CD4-positive, CD25-positive, alpha-beta regulatory T cell (primary cell): ENCODE results near the gene ANKRD34A. TPM values are rescaled to one million over a fixed set of nuclear protein-coding genes. Genes with fewer than 3 reads are reported as not detected.
A peak's percentile ranks its signal among the peaks of the same experiment; 100 is the strongest.

ENCODE experiments used
- ATAC-seq, 2 donors: fragments of 150-1000 bp; cut with Tn5 transposase; one replicate each; pipeline ENCODE4 v1.10.0; 2021; ENCODE audit warnings: low read depth in 2 of 2, moderate number of reproducible peaks in 2 of 2, moderate library complexity in 1 of 2
- DNase-seq, 3 donors: peaks; one replicate each; pipeline versions ENCODE4 v3.0.0 to v3.0.0-alpha.2; 2012 to 2022; ENCODE audit warnings: mixed read lengths in 1 of 3
- H3K27ac ChIP-seq: one replicate; pipeline ENCODE4 v1.7.0; 2013; ENCODE audit warnings: mild to moderate bottlenecking, low read length; ENCODE audit not compliant: insufficient read depth, poor library complexity, severe bottlenecking
- H3K27me3 ChIP-seq: one replicate; pipeline ENCODE4 v1.7.0; 2013; ENCODE audit warnings: low read length; ENCODE audit not compliant: control insufficient read depth, insufficient read depth
- H3K36me3 ChIP-seq: one replicate; pipeline ENCODE4 v1.7.0; 2013; ENCODE audit warnings: mild to moderate bottlenecking, low read length, moderate library complexity; ENCODE audit not compliant: control insufficient read depth, insufficient read depth
- H3K4me1 ChIP-seq: 2 replicates; pipeline ENCODE4 v1.7.0; 2013; ENCODE audit warnings: mild to moderate bottlenecking, low read length; ENCODE audit not compliant: insufficient read depth, control insufficient read depth, poor library complexity, severe bottlenecking
- H3K4me3 ChIP-seq: one replicate; pipeline ENCODE4 v1.7.0; 2013; ENCODE audit warnings: low read depth, mild to moderate bottlenecking, low read length, moderate library complexity
- H3K9me3 ChIP-seq, 2 experiments: 1 replicate in 1 of 2; 2 replicates in 1 of 2; pipeline ENCODE4 v1.7.0; 2013; ENCODE audit warnings: low read length in 2 of 2, mild to moderate bottlenecking in 1 of 2, moderate library complexity in 1 of 2; ENCODE audit not compliant: control insufficient read depth in 2 of 2
- H3K27ac Mint-ChIP-seq, 3 donors: one replicate each; pipeline ENCODE4 v1.8.0; 2020 to 2022; ENCODE audit warnings: mild to moderate bottlenecking in 3 of 3, mixed read lengths in 3 of 3, moderate library complexity in 2 of 3
- H3K27me3 Mint-ChIP-seq: one replicate; pipeline ENCODE4 v1.8.0; 2022; ENCODE audit warnings: mild to moderate bottlenecking, mixed read lengths
- H3K36me3 Mint-ChIP-seq: one replicate; pipeline ENCODE4 v1.8.0; 2020; ENCODE audit warnings: mixed read lengths
- H3K4me1 Mint-ChIP-seq, 4 donors: one replicate each; pipeline ENCODE4 v1.8.0; 2020 to 2022; ENCODE audit warnings: mixed read lengths in 4 of 4, mild to moderate bottlenecking in 1 of 4
- H3K4me3 Mint-ChIP-seq, 4 donors: one replicate each; pipeline ENCODE4 v1.8.0; 2020 to 2022; ENCODE audit warnings: mild to moderate bottlenecking in 4 of 4, mixed read lengths in 4 of 4, moderate library complexity in 3 of 4
- H3K9me3 Mint-ChIP-seq, 7 donors: one replicate each; pipeline ENCODE4 v1.8.0; 2020 to 2022; ENCODE audit warnings: mixed read lengths in 7 of 7, mild to moderate bottlenecking in 3 of 7, moderate library complexity in 2 of 7
- polyA plus RNA-seq, 4 donors: library from polyadenylated mRNA; unstranded; fragments of 300-500 nt; fragmentation: Illumina TruSeq; gene quantifications; one replicate each; pipeline ENCODE4 v1.2.3, GENCODE V29; 2021
- total RNA-seq: library from RNA; stranded (reverse); gene quantifications from one replicate; pipeline ENCODE4 v1.2.3, GENCODE V29; 2022

ANKRD34A gene
- total and polyA plus RNA-seq, 5 donors from 2014 or later, result 0.07 to 1.6 (median 0.35) TPM

GRCh38 chr1:145918992-145919939 is 45.1 kb downstream of the ANKRD34A start:
- H3K27me3 ChIP-seq, result no peaks in the 10 kb centered on the region
- Mint-ChIP-seq H3K4me1 (peaks cover 16 to 53% (median 42%) of the 10 kb centered on the region in 4 donors), H3K4me3 (peak overlapping the region; percentile 94 to 98 (median 96)), H3K27me3 (peaks cover 4% of the 10 kb centered on the region), H3K27ac (peak overlapping the region; percentile 94 to 98 (median 96)), H3K9me3 (peaks cover 0 to 2% (median 0%) of the 10 kb centered on the region in 7 donors), H3K36me3 (peaks cover 13% of the 10 kb centered on the region)
- peak overlapping the region; percentile 82 for H3K27ac ChIP-seq
- H3K4me3 ChIP-seq, result peak overlapping the region; percentile 89
- H3K36me3 ChIP-seq, result peaks cover 32% of the 10 kb centered on the region
- H3K4me1 ChIP-seq, result peaks cover 24% of the 10 kb centered on the region
- H3K9me3 ChIP-seq, result no peaks in the 10 kb centered on the region
- no peak for DNase-seq
- peak; percentile 4 for ATAC-seq

DNA sequence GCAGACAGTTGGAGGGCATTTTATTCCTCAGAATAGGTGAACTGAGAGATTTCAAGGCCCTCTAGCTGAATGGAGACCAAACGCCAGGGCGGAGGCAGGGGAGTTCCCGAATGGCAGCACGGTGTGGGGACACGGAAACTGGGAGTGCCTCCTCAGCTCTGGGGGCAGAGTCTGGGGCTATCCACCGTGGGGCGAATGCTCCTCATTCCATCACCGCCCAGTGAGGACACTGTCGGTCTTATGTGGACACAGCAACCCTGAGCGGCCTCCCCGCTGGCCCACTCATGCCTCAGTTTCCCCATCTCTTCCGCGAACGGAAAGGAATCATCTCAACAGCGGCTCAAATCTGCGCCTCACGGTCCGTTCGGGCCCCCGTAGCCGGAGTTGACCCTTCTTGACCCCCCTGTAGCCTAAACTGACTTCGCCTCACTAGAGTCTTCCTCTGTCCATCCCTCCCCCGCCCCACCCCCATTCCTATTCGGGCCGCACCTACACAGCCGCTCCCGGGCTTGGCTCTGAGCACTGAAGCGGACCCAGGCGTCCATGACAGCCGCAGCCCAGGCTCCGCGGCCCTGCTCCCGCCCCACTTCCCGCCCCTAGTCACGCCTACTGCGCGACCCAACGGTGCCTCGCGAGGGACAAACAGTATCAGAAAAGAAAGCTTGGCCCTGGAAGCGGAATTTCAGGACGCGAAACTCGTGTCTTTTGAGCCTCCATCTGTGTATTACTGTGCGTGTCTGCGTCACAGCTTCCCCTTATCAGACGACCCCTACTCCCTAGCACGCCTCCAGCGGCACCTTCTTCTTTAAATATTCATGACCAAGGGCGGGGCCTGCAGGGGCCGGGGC is 46.0 kb downstream of the ANKRD34A start, which contains the start of gene PEX11B:
Gene PEX11B, minus strand, starts transcription at position 574 of the 848 bp plus-strand sequence. Its CDS starts 29 bp downstream, at position 545.
- H3K27me3 Mint-ChIP-seq, result peaks cover 4% of the 10 kb centered on the region
- peak within 1 kb of the TSS; percentile 94 to 98 (median 96) for H3K27ac Mint-ChIP-seq

GRCh38 chr1:145917595-145917994 is 46.8 kb downstream of the ANKRD34A start:
- ATAC-seq (no peak), DNase-seq (no peak)
- Histone ChIP-seq H3K9me3 (no peaks in the 10 kb centered on the region), H3K27me3 (no peaks in the 10 kb centered on the region), H3K4me1 (peaks cover 24% of the 10 kb centered on the region), H3K36me3 (peaks cover 30% of the 10 kb centered on the region), H3K4me3 (peak overlapping the region; percentile 89), H3K27ac (peak overlapping the region; percentile 82)
- peaks cover 4% of the 10 kb centered on the region for H3K27me3 Mint-ChIP-seq
- H3K4me3 Mint-ChIP-seq, result peak overlapping the region; percentile 94 to 98 (median 96)
- peaks cover 26% of the 10 kb centered on the region for H3K36me3 Mint-ChIP-seq
- H3K9me3 Mint-ChIP-seq, result peaks cover 0 to 2% (median 0%) of the 10 kb centered on the region in 7 donors
- peaks cover 16 to 61% (median 41%) of the 10 kb centered on the region in 4 donors for H3K4me1 Mint-ChIP-seq
- peak overlapping the region; percentile 94 to 98 (median 96) for H3K27ac Mint-ChIP-seq

More for the DNA sequence above, 46.0 kb downstream of the ANKRD34A start, which contains the start of gene PEX11B:
- Histone ChIP-seq H3K9me3 (no peaks in the 10 kb centered on the region), H3K27me3 (no peaks in the 10 kb centered on the region), H3K36me3 (peaks cover 36% of the 10 kb centered on the region), H3K4me1 (peaks cover 24% of the 10 kb centered on the region), H3K27ac (peak within 1 kb of the TSS; percentile 82), H3K4me3 (peak within 1 kb of the TSS; percentile 89)
- Mint-ChIP-seq H3K4me3 (peak within 1 kb of the TSS; percentile 94 to 98 (median 96)), H3K9me3 (peaks cover 0 to 2% (median 0%) of the 10 kb centered on the region in 7 donors), H3K4me1 (peaks cover 16 to 61% (median 44%) of the 10 kb centered on the region in 4 donors), H3K36me3 (peaks cover 20% of the 10 kb centered on the region)
- DNase-seq (peak; percentile 86 to 94 (median 92)), ATAC-seq (peak; percentile 91 to 92)

DNA sequence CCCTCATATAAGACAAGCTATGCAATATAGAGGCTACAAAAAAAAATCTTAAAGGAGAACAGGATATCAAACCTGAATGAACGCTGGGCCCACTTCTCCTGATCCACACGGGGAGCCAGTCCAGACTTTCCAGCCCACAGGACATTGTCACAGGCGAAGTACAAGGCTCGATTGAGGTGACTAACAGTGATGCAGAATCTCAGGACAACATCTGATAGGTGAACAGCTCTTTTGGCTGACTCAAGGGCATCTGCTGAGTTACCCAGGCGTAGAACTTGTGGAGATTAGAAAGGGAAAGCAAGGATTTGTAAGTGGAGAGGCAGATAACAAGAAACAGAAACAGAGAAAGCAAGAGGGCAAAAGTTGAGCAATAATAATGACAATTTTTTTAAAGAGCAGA is 47.6 kb downstream of the ANKRD34A start:
- peaks cover 34% of the 10 kb centered on the region for H3K36me3 ChIP-seq
- Mint-ChIP-seq H3K9me3 (peaks cover 0 to 2% (median 0%) of the 10 kb centered on the region in 7 donors), H3K27ac (peak overlapping the region in 2 of 3 donors; percentile 90 to 94), H3K4me3 (peak overlapping the region; percentile 64 to 98 (median 96)), H3K4me1 (peaks cover 16 to 61% (median 41%) of the 10 kb centered on the region in 4 donors), H3K36me3 (peaks cover 34% of the 10 kb centered on the region), H3K27me3 (peaks cover 4% of the 10 kb centered on the region)
- no peak for DNase-seq
- peaks cover 24% of the 10 kb centered on the region for H3K4me1 ChIP-seq
- H3K27ac ChIP-seq, result no peak overlapping the region
- no peak for ATAC-seq
- no peak overlapping the region for H3K4me3 ChIP-seq
- H3K27me3 ChIP-seq, result no peaks in the 10 kb centered on the region
- H3K9me3 ChIP-seq, result no peaks in the 10 kb centered on the region

DNA sequence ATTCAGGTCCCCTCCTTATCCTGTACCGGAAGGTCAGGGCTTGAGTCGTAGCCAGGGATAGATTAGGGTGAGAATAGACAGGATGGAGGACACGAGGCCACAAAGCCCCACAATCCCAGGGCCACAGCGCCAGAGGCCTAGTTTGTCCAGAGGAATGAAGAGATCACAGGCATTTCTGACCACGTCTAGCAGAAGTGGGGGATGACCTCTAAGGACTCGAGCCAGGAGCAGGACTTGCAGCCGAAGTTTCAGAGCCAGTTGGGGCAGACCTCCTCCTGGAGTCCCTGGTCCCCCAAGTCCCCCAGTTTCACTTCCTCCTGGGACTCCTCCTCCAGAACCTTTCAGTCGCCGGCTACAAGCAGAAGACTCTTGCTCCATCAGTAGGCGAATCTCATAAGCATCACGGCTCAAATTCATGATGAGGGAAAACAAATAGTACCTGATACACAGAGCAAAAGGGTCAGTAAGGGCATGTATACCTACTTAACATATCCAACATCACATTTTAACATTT is 52.2 kb downstream of the ANKRD34A start:
- no peaks in the 10 kb centered on the region for H3K4me1 ChIP-seq
- H3K4me3 ChIP-seq, result no peak overlapping the region
- no peaks in the 10 kb centered on the region for H3K9me3 ChIP-seq
- peaks cover 0 to 2% (median 0%) of the 10 kb centered on the region in 7 donors for H3K9me3 Mint-ChIP-seq
- peaks cover 14 to 30% (median 23%) of the 10 kb centered on the region in 4 donors for H3K4me1 Mint-ChIP-seq
- ATAC-seq, result no peak
- H3K27ac Mint-ChIP-seq, result no peak overlapping the region
- H3K27me3 ChIP-seq, result no peaks in the 10 kb centered on the region
- H3K36me3 ChIP-seq, result peaks cover 44% of the 10 kb centered on the region
- no peak overlapping the region for H3K4me3 Mint-ChIP-seq
- no peak for DNase-seq
- H3K27ac ChIP-seq, result no peak overlapping the region
- H3K36me3 Mint-ChIP-seq, result peaks cover 46% of the 10 kb centered on the region
- no peaks in the 10 kb centered on the region for H3K27me3 Mint-ChIP-seq

Other genes starting within 250 kb of the ANKRD34A start
- not detected for gene CD160, start 245.1 kb downstream of the ANKRD34A start, total RNA-seq
- gene CD160, start 245.1 kb downstream of the ANKRD34A start, polyA plus RNA-seq, result under 1 TPM in 3 of 4 donors, not detected in 1; 0.19 to 0.28 (median 0.21) TPM
- 17.3 TPM for gene RNF115, start 140.5 kb downstream of the ANKRD34A start, total RNA-seq
- 1 to 10 TPM; 4.1 to 7.6 (median 6.0) TPM for gene RNF115, start 140.5 kb downstream of the ANKRD34A start, polyA plus RNA-seq
- 30.3 TPM for gene POLR3C, start 140.4 kb downstream of the ANKRD34A start, total RNA-seq
- gene POLR3C, start 140.4 kb downstream of the ANKRD34A start, polyA plus RNA-seq, result 10 to 100 TPM; 45.1 to 52.2 (median 48.0) TPM
- 3.5 TPM for gene NUDT17, start 118.9 kb downstream of the ANKRD34A start, total RNA-seq
- 1 to 10 TPM; 1.6 to 4.8 (median 2.8) TPM for gene NUDT17, start 118.9 kb downstream of the ANKRD34A start, polyA plus RNA-seq
- gene PIAS3, start 105.5 kb downstream of the ANKRD34A start, total RNA-seq, result 21.9 TPM
- 10 to 100 TPM in 3 of 4 donors, 1 to 10 TPM in 1; 8.8 to 16.3 (median 11.8) TPM for gene PIAS3, start 105.5 kb downstream of the ANKRD34A start, polyA plus RNA-seq
- 0.17 TPM for gene ANKRD35, start 78.7 kb downstream of the ANKRD34A start, total RNA-seq
- under 1 TPM; 0.24 to 0.45 (median 0.29) TPM for gene ANKRD35, start 78.7 kb downstream of the ANKRD34A start, polyA plus RNA-seq
- gene ITGA10, start 54.5 kb downstream of the ANKRD34A start, total RNA-seq, result 1.1 TPM
- gene ITGA10, start 54.5 kb downstream of the ANKRD34A start, polyA plus RNA-seq, result under 1 TPM in 2 of 4 donors, not detected in 2; 0.21 to 0.23 TPM
- gene PEX11B, start 45.9 kb downstream of the ANKRD34A start, total RNA-seq, result 14.2 TPM
- 10 to 100 TPM; 50.4 to 71.8 (median 64.5) TPM for gene PEX11B, start 45.9 kb downstream of the ANKRD34A start, polyA plus RNA-seq
- gene RBM8A, start 37.1 kb downstream of the ANKRD34A start, total RNA-seq, result 143 TPM
- gene RBM8A, start 37.1 kb downstream of the ANKRD34A start, polyA plus RNA-seq, result 100 to 1,000 TPM; 143 to 176 (median 154) TPM
- gene LIX1L, start 6.6 kb downstream of the ANKRD34A start, total RNA-seq, result 36.2 TPM
- gene LIX1L, start 6.6 kb downstream of the ANKRD34A start, polyA plus RNA-seq, result 10 to 100 TPM; 21.7 to 26.9 (median 25.9) TPM
- 30.8 TPM for gene POLR3GL, start 115 bp upstream of the ANKRD34A start, total RNA-seq
- gene POLR3GL, start 115 bp upstream of the ANKRD34A start, polyA plus RNA-seq, result 100 to 1,000 TPM; 103 to 129 (median 109) TPM
- 1,496 TPM for gene TXNIP, start 32.0 kb upstream of the ANKRD34A start, total RNA-seq
- gene TXNIP, start 32.0 kb upstream of the ANKRD34A start, polyA plus RNA-seq, result 1,000 to 10,000 TPM; 2,637 to 4,955 (median 3,590) TPM
- not detected for gene HJV, start 57.2 kb upstream of the ANKRD34A start, total RNA-seq
- gene HJV, start 57.2 kb upstream of the ANKRD34A start, polyA plus RNA-seq, result not detected
- gene NBPF10, start 180.2 kb upstream of the ANKRD34A start, total RNA-seq, result 4.4 TPM
- gene NBPF10, start 180.2 kb upstream of the ANKRD34A start, polyA plus RNA-seq, result under 1 TPM; 0.02 to 0.10 (median 0.05) TPM